Measurements from ENCODE around the gene TRIP13.
"Not testable (repeated sequence)": the region's sequence is repeated elsewhere in the genome, so short reads cannot be mapped to it uniquely, and the experiment has no call there.

TRIP13 gene

DNA sequence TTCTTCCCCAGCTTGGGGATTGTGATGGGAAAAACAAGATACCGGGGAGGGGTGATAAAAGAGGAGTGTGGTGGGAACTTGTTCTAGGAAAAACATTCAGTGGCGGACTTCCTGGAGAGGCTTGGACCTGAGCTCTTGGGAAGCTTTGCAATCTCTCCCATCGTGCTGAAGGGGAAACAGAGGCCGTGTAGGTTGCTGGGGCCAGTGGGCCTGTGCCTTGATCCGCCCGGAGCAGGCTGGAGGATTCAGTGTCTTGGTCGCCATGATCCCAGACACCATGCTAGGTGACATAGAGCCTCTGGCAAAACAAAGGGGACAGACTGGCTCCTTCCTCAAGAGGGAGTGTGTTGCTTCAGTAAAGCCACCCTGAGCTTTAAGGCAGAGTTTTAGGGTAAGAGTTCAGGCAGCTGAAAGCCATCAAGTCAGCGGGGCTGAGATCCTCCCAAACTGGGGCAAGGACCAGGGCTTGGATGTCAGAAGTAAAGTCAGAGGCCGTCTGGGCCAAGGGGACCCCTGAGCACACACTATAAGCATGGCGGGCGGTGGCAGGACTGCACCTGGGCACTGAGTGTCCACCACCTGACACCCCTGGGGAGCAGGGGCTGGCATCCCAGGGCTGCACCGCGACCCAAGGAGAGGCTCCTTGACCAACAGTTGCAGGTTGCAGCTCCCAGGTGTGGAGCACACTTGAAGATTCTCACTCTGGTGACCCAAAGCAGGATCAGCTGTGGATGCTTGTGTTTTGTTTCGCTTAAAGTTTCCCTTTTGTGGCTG is 44.7 kb downstream of the TRIP13 start:
- no peak overlapping the region for H3K27ac ChIP-seq
- no peak for TF ChIP-seq ZFX (IDR thresholded peaks at IDR 0.05)
- TF ChIP-seq, protein P1, sequence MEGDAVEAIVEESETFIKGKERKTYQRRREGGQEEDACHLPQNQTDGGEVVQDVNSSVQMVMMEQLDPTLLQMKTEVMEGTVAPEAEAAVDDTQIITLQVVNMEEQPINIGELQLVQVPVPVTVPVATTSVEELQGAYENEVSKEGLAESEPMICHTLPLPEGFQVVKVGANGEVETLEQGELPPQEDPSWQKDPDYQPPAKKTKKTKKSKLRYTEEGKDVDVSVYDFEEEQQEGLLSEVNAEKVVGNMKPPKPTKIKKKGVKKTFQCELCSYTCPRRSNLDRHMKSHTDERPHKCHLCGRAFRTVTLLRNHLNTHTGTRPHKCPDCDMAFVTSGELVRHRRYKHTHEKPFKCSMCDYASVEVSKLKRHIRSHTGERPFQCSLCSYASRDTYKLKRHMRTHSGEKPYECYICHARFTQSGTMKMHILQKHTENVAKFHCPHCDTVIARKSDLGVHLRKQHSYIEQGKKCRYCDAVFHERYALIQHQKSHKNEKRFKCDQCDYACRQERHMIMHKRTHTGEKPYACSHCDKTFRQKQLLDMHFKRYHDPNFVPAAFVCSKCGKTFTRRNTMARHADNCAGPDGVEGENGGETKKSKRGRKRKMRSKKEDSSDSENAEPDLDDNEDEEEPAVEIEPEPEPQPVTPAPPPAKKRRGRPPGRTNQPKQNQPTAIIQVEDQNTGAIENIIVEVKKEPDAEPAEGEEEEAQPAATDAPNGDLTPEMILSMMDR (conservative IDR thresholded peaks at IDR 0.05): no peak

DNA sequence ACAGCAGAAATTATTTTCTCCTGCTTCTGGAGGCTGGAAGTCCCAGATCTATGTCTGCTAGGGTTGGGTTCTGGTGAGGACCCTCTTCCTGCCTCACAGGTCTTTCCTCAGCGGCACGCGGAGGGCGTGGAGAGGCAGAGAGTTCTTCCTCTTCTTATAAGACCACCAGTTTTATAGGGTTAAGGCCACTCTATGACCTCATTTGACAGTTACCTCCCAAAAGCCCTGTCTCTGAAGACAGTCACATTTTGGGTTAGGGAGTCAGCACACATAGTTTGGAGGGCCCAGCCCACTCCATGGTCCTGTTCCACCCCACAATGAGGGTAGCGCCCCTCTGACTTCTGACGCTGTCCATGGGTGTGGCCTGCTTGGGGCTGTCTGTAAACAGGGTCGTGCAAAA is 46.7 kb downstream of the TRIP13 start:
- TF ChIP-seq, protein P1 (conservative IDR thresholded peaks at IDR 0.05): no peak
- no peak overlapping the region for H3K27ac ChIP-seq

DNA sequence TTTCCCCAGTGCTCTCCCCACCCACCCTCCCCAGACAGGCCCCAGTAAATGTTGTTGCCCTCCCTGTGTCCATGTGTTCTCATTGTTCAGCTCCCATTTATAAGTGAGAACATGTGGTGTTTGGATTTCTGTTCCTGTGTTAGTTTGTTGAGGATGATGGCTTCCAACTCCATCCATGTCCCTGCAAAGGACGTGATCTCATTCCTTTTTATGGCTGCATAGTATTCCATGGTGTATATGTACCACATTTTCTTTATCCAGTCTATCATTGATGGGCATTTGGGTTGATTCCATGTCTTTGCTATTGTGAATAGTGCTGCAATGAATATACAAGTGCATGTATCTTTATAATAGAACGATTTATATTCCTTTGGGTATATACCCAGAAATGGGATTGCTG is 48.1 kb downstream of the TRIP13 start:
- H3K27ac ChIP-seq: not testable (repeated sequence)

DNA sequence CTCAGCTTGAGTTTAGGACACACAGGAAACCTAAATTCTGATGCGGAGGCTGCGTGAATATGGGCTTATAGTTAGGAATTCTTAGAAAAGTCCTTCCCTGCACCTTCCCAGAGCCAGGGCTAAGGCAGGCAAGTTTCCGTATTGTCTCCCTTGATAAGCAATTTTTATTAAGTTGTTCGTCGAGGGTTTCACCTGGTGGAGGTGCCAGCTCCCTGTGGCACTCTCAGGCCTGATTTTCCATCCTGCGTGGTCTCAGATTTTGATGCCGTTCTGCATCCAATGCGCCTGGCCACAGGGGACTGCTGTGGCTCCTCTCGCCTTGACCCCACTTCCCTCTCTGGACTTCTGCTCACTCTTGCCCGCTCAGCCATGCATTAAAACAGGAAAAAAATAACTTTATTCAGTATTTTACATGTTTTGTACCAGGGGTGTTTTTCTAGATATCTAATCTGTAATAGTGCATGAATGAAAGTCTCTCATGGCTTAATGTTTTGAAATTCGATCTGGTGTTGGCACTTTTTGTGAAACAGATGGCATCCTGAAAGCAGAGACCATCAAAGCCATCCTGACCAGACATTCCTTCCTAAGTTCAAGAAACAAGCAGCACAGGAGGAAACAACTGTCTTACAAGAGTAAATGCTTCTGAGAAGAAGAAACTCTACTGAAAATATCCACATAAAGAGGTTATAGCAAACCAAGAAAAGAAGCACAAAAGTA is 50.7 kb downstream of the TRIP13 start:
- no peak overlapping the region for H3K27ac ChIP-seq
- TF ChIP-seq, protein P1 (conservative IDR thresholded peaks at IDR 0.05): no peak

DNA sequence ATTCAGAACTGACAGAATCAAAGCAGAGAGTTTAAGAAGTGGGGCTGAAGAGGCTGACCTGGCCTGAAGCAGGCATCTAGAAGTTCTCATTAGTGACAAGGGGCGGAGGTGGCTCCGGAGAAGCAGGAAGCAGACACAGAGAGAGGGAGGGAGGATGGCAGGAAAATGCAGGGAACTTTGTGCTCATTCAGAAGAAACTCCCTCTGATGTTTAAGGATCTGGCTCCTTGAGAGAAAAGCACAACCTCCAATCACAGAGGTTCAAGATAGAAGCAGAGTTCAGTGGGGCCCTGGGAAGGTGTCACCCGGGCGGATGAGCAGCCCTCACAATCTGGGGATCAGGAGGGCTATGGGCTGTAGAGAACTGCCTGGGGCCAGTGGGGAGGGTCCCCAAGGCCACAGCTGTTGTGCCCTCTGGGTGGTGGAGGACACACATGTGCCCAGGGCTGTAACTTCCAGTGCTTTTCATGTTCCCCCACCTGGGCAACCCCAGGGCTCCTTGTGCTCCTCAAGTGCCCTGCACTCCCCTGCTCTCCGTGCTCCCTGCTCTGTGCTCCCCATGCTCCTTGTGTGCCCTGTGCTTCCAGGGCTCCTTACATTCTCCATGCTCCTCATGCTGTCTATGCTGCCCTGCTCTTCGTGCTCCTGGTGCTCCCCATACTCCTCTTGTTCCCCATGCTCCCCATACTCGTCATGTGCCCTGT is 51.4 kb downstream of the TRIP13 start:
- H3K27ac ChIP-seq: no peak overlapping the region
- TF ChIP-seq, protein P1 (conservative IDR thresholded peaks at IDR 0.05): no peak
- TF ChIP-seq ZFX (IDR thresholded peaks at IDR 0.05): no peak

DNA sequence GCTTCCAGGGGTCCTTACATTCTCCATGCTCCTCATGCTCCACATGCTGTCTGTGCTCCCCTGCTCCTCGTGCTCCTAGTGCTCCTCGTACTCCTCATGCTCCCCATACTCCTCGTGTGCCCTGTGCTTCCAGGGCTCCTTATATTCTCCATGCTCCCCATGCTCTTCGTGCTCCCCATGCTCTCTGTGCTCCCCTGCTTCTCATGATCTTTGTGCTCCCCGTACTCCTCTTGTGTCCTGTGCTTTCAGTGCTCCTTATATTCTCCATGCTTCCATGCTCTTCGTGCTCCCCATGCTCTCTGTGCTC is 51.9 kb downstream of the TRIP13 start:
- H3K27ac ChIP-seq: no peak overlapping the region
- TF ChIP-seq, protein P1 (conservative IDR thresholded peaks at IDR 0.05): no peak
- TF ChIP-seq ZFX (IDR thresholded peaks at IDR 0.05): no peak

DNA sequence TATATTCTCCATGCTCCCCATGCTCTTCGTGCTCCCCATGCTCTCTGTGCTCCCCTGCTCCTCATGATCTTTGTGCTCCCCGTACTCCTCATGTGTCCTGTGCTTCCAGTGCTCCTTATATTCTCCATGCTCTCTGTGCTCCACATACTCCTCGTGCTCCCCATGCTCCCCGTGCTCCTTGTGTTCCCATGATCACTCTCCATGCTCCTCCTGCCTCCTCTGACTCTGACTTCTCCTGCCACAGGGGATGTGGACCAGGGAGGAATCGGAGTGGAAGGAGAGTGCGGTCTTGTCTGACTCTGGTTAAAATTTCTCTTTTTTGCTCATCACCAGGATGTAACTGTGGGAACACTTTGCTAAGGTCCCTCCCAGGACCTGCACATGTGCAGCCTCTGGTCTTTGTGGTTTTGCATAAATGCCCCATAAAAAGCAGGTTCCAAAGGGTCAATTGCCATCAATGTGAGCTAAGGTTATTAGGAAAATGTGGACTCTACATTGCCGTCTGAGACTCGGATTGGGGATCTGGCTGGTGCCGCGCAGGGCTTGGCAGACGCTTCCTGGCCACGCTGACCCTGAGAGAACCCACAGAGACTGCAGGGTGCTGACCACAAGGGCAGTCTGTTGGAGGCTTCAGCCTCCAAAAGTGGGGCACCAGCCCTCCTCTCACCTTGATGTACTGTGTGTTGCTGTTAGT is 52.5 kb downstream of the TRIP13 start:
- TF ChIP-seq ZFX (IDR thresholded peaks at IDR 0.05): no peak
- TF ChIP-seq, protein P1 (conservative IDR thresholded peaks at IDR 0.05): no peak
- no peak overlapping the region for H3K27ac ChIP-seq
